ENCODE measurements around the gene COX6A2. TPM values are rescaled to one million over a fixed set of nuclear protein-coding genes. Genes with fewer than 3 reads are reported as not detected.

COX6A2 gene
- polyA plus RNA-seq, 1 donor from 2014 or later, result not detected

GRCh38 chr16:31423241-31423640 lies 4.9 kb downstream of the COX6A2 start:
- TF ChIP-seq SMC3 (conservative IDR thresholded peaks at IDR 0.05; ENCODE audit: poor library complexity) (no peak), POLR2AphosphoS5 (IDR thresholded peaks at IDR 0.05) (no peak), TAF1 (IDR thresholded peaks at IDR 0.05; ENCODE audit: low read depth) (no peak), EP300 (conservative IDR thresholded peaks at IDR 0.05; ENCODE audit: poor library complexity, severe bottlenecking) (no peak), REST (IDR thresholded peaks at IDR 0.05; ENCODE audit: borderline replicate concordance) (no peak), CTCF (IDR thresholded peaks at IDR 0.05; ENCODE audit: poor library complexity, severe bottlenecking) (no peak), MXI1 (conservative IDR thresholded peaks at IDR 0.05; ENCODE audit: poor library complexity, severe bottlenecking) (no peak), EZH2 (IDR thresholded peaks at IDR 0.05; ENCODE audit: borderline replicate concordance, insufficient read depth, low read length, poor library complexity, severe bottlenecking) (no peak), RAD21 (conservative IDR thresholded peaks at IDR 0.05) (no peak)
- no peaks in the 10 kb centered on the region for H3F3A ChIP-seq (ENCODE audit: insufficient read depth, low read length, poor library complexity, severe bottlenecking)
- no peaks in the 10 kb centered on the region for H3K36me3 ChIP-seq (ENCODE audit: insufficient read depth, low read length)
- no peak overlapping the region for H3K4me2 ChIP-seq (ENCODE audit: low read length)
- no peaks in the 10 kb centered on the region for H3K79me2 ChIP-seq (replicated peaks; ENCODE audit: insufficient read depth, low read length)
- no peaks in the 10 kb centered on the region for H4K20me1 ChIP-seq (ENCODE audit: insufficient read depth)
- H3K4me3 ChIP-seq (ENCODE audit: low read length), result no peak overlapping the region
- H3K9me3 ChIP-seq (ENCODE audit: low read length), result no peaks in the 10 kb centered on the region
- no peaks in the 10 kb centered on the region for H3K27me3 ChIP-seq (ENCODE audit: insufficient read depth, low read depth, low read length)
- H3K9me2 ChIP-seq (ENCODE audit: insufficient read depth, low read length), result no peaks in the 10 kb centered on the region
- no peak overlapping the region for H3K9ac ChIP-seq (ENCODE audit: low read length)
- H3K27ac ChIP-seq (ENCODE audit: low read length), result no peak overlapping the region
- H2AFZ ChIP-seq (ENCODE audit: low read depth, low read length), result no peak overlapping the region

- Histone ChIP-seq H3K4me2 (ENCODE audit: low read length) (no peak overlapping the region), H3K9me2 (ENCODE audit: insufficient read depth, low read length) (no peaks in the 10 kb centered on the region), H3K27ac (ENCODE audit: low read length) (no peak overlapping the region), H3K4me3 (ENCODE audit: low read length) (no peak overlapping the region), H3K79me2 (replicated peaks; ENCODE audit: insufficient read depth, low read length) (no peaks in the 10 kb centered on the region), H4K20me1 (ENCODE audit: insufficient read depth) (no peaks in the 10 kb centered on the region), H3K9ac (ENCODE audit: low read length) (no peak overlapping the region), H3K9me3 (ENCODE audit: low read length) (no peaks in the 10 kb centered on the region), H3F3A (ENCODE audit: insufficient read depth, low read length, poor library complexity, severe bottlenecking) (no peaks in the 10 kb centered on the region), H2AFZ (ENCODE audit: low read depth, low read length) (no peak overlapping the region), H3K36me3 (ENCODE audit: insufficient read depth, low read length) (no peaks in the 10 kb centered on the region), H3K27me3 (ENCODE audit: insufficient read depth, low read depth, low read length) (no peaks in the 10 kb centered on the region)
- TF ChIP-seq CTCF (IDR thresholded peaks at IDR 0.05; ENCODE audit: poor library complexity, severe bottlenecking), result no peak
- no peak for TF ChIP-seq RAD21 (conservative IDR thresholded peaks at IDR 0.05)
- TF ChIP-seq POLR2AphosphoS5 (IDR thresholded peaks at IDR 0.05), result no peak
- no peak for TF ChIP-seq EP300 (conservative IDR thresholded peaks at IDR 0.05; ENCODE audit: poor library complexity, severe bottlenecking)
- TF ChIP-seq EZH2 (IDR thresholded peaks at IDR 0.05; ENCODE audit: borderline replicate concordance, insufficient read depth, low read length, poor library complexity, severe bottlenecking), result no peak
- TF ChIP-seq REST (IDR thresholded peaks at IDR 0.05; ENCODE audit: borderline replicate concordance), result no peak
- no peak for TF ChIP-seq SMC3 (conservative IDR thresholded peaks at IDR 0.05; ENCODE audit: poor library complexity)
- no peak for TF ChIP-seq MXI1 (conservative IDR thresholded peaks at IDR 0.05; ENCODE audit: poor library complexity, severe bottlenecking)
- no peak for TF ChIP-seq TAF1 (IDR thresholded peaks at IDR 0.05; ENCODE audit: low read depth)
Measured at GRCh38 chr16:31421587-31421986, 6.6 kb downstream of the COX6A2 start.

All from neural cell (in vitro differentiated cells).